Endothelial cell of umbilical vein (primary cell): ENCODE measurements around the gene BCL2. TPM values are rescaled to one million over a fixed set of nuclear protein-coding genes. Genes with fewer than 3 reads are reported as not detected.

ENCODE experiments used
- BruUV-seq: library from RNA; stranded (reverse); fragments of 400-500 nt; replicated peaks from 2 replicates; lab custom pipeline; 2021; lab: Mats Ljungman, UMichigan
- CTCF ChIA-PET: fragments of 300-600, 350-600 bp; sonication (Branson Sonifier 250); formaldehyde crosslinking; loops from one replicate; lab custom pipeline; 2021; ENCODE audit warnings: antibody characterized with exemption, inconsistent platforms; lab: Charles Lee
- POLR2A ChIA-PET: fragments of 300-600, 350-600 bp; sonication (Branson Sonifier 250); formaldehyde crosslinking; loops from one replicate; lab custom pipeline; 2021; ENCODE audit warnings: antibody characterized with exemption, inconsistent platforms; lab: Charles Lee
- DNase-seq: peaks from one replicate; pipeline ENCODE4 v3.0.0-alpha.2; 2011; ENCODE audit warnings: low read depth, low spot score
- FAIRE-seq: peaks from 2 replicates; lab custom pipeline; 2011; peaks lifted over from hg19 to GRCh38; lab: Jason Lieb, UNC
- H2AFZ ChIP-seq: 2 replicates; pipeline ENCODE4 v1.6.0; 2012; ENCODE audit warnings: low read depth, low read length, control low read depth, inconsistent platforms
- H3K27ac ChIP-seq: 2 replicates; pipeline ENCODE4 v1.5.1; 2011; ENCODE audit warnings: low read depth, mild to moderate bottlenecking, control low read depth, low read length, moderate library complexity; ENCODE audit not compliant: insufficient read depth
- H3K27me3 ChIP-seq, 2 experiments: 2 replicates each; pipeline versions ENCODE4 v1.6.0 to v1.6.1; 2011; ENCODE audit warnings: low read length in 2 of 2, mixed read lengths in 1 of 2; ENCODE audit not compliant: control insufficient read depth in 2 of 2, insufficient read depth in 2 of 2
- H3K36me3 ChIP-seq, 2 experiments: 2 replicates in 1 of 2; 3 replicates in 1 of 2; pipeline ENCODE4 v1.5.1; 2011; ENCODE audit warnings: low read length in 2 of 2, mild to moderate bottlenecking in 1 of 2, moderate library complexity in 1 of 2; ENCODE audit not compliant: control insufficient read depth in 2 of 2, insufficient read depth in 2 of 2; ENCODE audit errors: extremely low read depth in 1 of 2
- H3K4me1 ChIP-seq: 3 replicates; pipeline ENCODE4 v1.5.1; 2011; ENCODE audit warnings: mild to moderate bottlenecking, low read length; ENCODE audit not compliant: control insufficient read depth, insufficient read depth; ENCODE audit errors: extremely low read depth
- H3K4me2 ChIP-seq: 2 replicates; pipeline ENCODE4 v1.6.1; 2011; ENCODE audit warnings: low read length, control low read depth, mixed read lengths; ENCODE audit not compliant: insufficient read depth
- H3K4me3 ChIP-seq, 3 experiments: fragments of 200-600 bp in 1 of 3; sonication (generic), shearing (Covaris generic) in 1 of 3; replicated peaks in 1 of 3; 2 replicates each; pipeline ENCODE4 v1.5.1; 2011 to 2016; ENCODE audit warnings: control low read depth in 3 of 3, low read length in 3 of 3, mild to moderate bottlenecking in 2 of 3, inconsistent platforms in 1 of 3, low read depth in 1 of 3, moderate library complexity in 1 of 3; ENCODE audit not compliant: insufficient read depth in 1 of 3
- H3K79me2 ChIP-seq: 2 replicates; pipeline ENCODE4 v1.6.0; 2012; ENCODE audit warnings: low read length, inconsistent platforms; ENCODE audit not compliant: control insufficient read depth, insufficient read depth
- H3K9ac ChIP-seq: replicated peaks from 2 replicates; pipeline ENCODE3; 2011; ENCODE audit warnings: low read length, control low read depth; ENCODE audit not compliant: insufficient read depth; ENCODE audit errors: extremely low read depth
- H3K9me1 ChIP-seq: replicated peaks from 3 replicates; pipeline ENCODE4 v1.6.0; 2011; ENCODE audit warnings: mild to moderate bottlenecking, low read length; ENCODE audit not compliant: control insufficient read depth, insufficient read depth; ENCODE audit errors: extremely low read depth
- H3K9me3 ChIP-seq: replicated peaks from 2 replicates; pipeline ENCODE4 v1.5.1; 2012; ENCODE audit warnings: low read length, inconsistent platforms; ENCODE audit not compliant: control insufficient read depth, insufficient read depth
- H4K20me1 ChIP-seq: replicated peaks from 2 replicates; pipeline ENCODE3; 2011; ENCODE audit warnings: mild to moderate bottlenecking, low read length; ENCODE audit not compliant: control insufficient read depth, insufficient read depth; ENCODE audit errors: extremely low read depth
- CTCF ChIP-seq, 2 donors: IDR thresholded peaks; 1 replicate in 1 of 2; 2 replicates in 1 of 2; pipeline ENCODE4 v1.5.1; 2011; ENCODE audit warnings: low read length in 2 of 2, mild to moderate bottlenecking in 2 of 2, moderate library complexity in 2 of 2, control low read depth in 1 of 2, inconsistent platforms in 1 of 2, low read depth in 1 of 2; ENCODE audit not compliant: insufficient read depth in 1 of 2; ENCODE audit errors: extremely low read depth in 1 of 2
- EZH2 ChIP-seq: IDR thresholded peaks from 2 replicates; pipeline ENCODE4 v1.6.1; 2012; ENCODE audit warnings: borderline replicate concordance, low read depth, mild to moderate bottlenecking, moderate library complexity, low read length, inconsistent platforms; ENCODE audit not compliant: severe bottlenecking
- FOS ChIP-seq: IDR thresholded peaks from 2 replicates; pipeline ENCODE4 v1.6.1; 2011; ENCODE audit warnings: mild to moderate bottlenecking, low read length, moderate library complexity, borderline replicate concordance; ENCODE audit not compliant: insufficient read depth
- GATA2 ChIP-seq: IDR thresholded peaks from 2 replicates; pipeline ENCODE4 v1.7.0; 2011; ENCODE audit warnings: low read depth, mild to moderate bottlenecking, moderate library complexity, mixed read lengths, low read length; ENCODE audit not compliant: insufficient read length, insufficient read depth
- JUN ChIP-seq: IDR thresholded peaks from 2 replicates; pipeline ENCODE4 v1.6.1; 2011; ENCODE audit warnings: borderline replicate concordance, low read depth; ENCODE audit not compliant: insufficient read length, insufficient read depth
- MAX ChIP-seq: IDR thresholded peaks from 2 replicates; pipeline ENCODE4 v1.6.1; 2011; ENCODE audit not compliant: insufficient read depth, insufficient read length
- MYC ChIP-seq: IDR thresholded peaks from one replicate; pipeline ENCODE4 v1.6.1; 2011; ENCODE audit warnings: mild to moderate bottlenecking, low read depth, low read length
- POLR2A ChIP-seq: IDR thresholded peaks from 2 replicates; pipeline ENCODE4 v1.6.1; 2012; ENCODE audit warnings: low read depth, mild to moderate bottlenecking, control low read depth, low read length
- POLR2AphosphoS5 ChIP-seq: IDR thresholded peaks from 2 replicates; pipeline ENCODE4 v1.6.1; 2012; ENCODE audit warnings: low read depth, mild to moderate bottlenecking, control low read depth, low read length, moderate library complexity; ENCODE audit not compliant: insufficient read depth
- dilution Hi-C: fragments of 300-500 bp; cut with MboI; formaldehyde crosslinking; loops from one replicate; pipeline ENCODE4 v1.15.0; 2019; ENCODE audit warnings: low sequenced_read_pairs; ENCODE audit not compliant: extremely low pct_ligation_motif_present
- intact Hi-C: fragments of 100-400 bp; cut with micrococcal nuclease; formaldehyde crosslinking; loops from one replicate; pipeline ENCODE4 v1.10.0; 2022
- polyA plus RNA-seq, 4 experiments: library from polyadenylated mRNA; depleted of rRNA in 3 of 4; stranded (reverse) in 3 of 4; unstranded in 1 of 4; fragments of >200 nt; gene quantifications; 2 replicates each; pipeline versions ENCODE4 v1.2.1 to v1.2.3, GENCODE V29; 2011 to 2012; ENCODE audit warnings: missing spikeins in 1 of 4
- total RNA-seq: library from RNA; stranded (reverse); gene quantifications from 2 replicates; pipeline ENCODE4 v1.2.3, GENCODE V29; 2021

BCL2 gene
- total and polyA plus RNA-seq, 2 donors (not counting 3 experiments of a cell fraction or from before 2014, with no cell fraction given) = 0.35 to 5.0 TPM

GRCh38 chr18:63087421-63088230, 231.9 kb downstream of the BCL2 start:
- Histone ChIP-seq H2AFZ (no peak overlapping the region), H3K4me3 (no peak overlapping the region), H3K79me2 (no peaks in the 10 kb centered on the region), H3K27ac (no peak overlapping the region), H3K36me3 (no peaks in the 10 kb centered on the region), H3K9me3 (no peaks in the 10 kb centered on the region), H3K27me3 (peaks cover 0 to 6% of the 10 kb centered on the region in 2 experiments), H3K4me2 (no peak overlapping the region), H3K4me1 (no peaks in the 10 kb centered on the region), H3K9ac (no peak overlapping the region), H3K9me1 (no peaks in the 10 kb centered on the region), H4K20me1 (no peaks in the 10 kb centered on the region)
- BruUV-seq = no TSS peak
- no peak for TF ChIP-seq FOS
- ChIA-PET CTCF (no interaction called here), POLR2A (no interaction called here)
- DNase-seq = no peak
- FAIRE-seq = no peak
- intact Hi-C loops = no loop called here
- dilution Hi-C loops = no loop called here

- Histone ChIP-seq H3K4me1 (no peaks in the 10 kb centered on the region), H3K9ac (no peak overlapping the region), H3K4me2 (no peak overlapping the region), H3K27me3 (peaks cover 0 to 6% of the 10 kb centered on the region in 2 experiments), H3K9me1 (no peaks in the 10 kb centered on the region), H2AFZ (no peak overlapping the region), H3K36me3 (no peaks in the 10 kb centered on the region), H3K79me2 (no peaks in the 10 kb centered on the region), H3K9me3 (no peaks in the 10 kb centered on the region), H3K27ac (no peak overlapping the region), H4K20me1 (no peaks in the 10 kb centered on the region), H3K4me3 (no peak overlapping the region)
- no peak for DNase-seq
- no peak for FAIRE-seq
- no TSS peak for BruUV-seq
- intact Hi-C loops = no loop called here
- no peak for TF ChIP-seq JUN
- no peak for TF ChIP-seq EZH2
- TF ChIP-seq MYC = no peak
- TF ChIP-seq CTCF (IDR thresholded peaks at IDR 0.05; ENCODE audit: extremely low read depth in 1 of 2, insufficient read depth in 1 of 2, low read depth in 1 of 2, low read length in 2 of 2) = no peak
- no peak for TF ChIP-seq MAX
- TF ChIP-seq POLR2AphosphoS5 = no peak
- no peak for TF ChIP-seq FOS
- TF ChIP-seq GATA2 = no peak
- no peak for TF ChIP-seq POLR2A
- ChIA-PET POLR2A (no interaction called here), CTCF (interaction anchor here (1.3 kb wide), 1 partner anchor 46 kb away, joined by 3 read pairs; no protein-coding TSS in a partner anchor)
- dilution Hi-C loops = no loop called here
These were observed 234.0 kb downstream of the BCL2 start for GRCh38 chr18:63085611-63086010.
